H9 (cell line): ENCODE measurements around the gene HDDC2. TPM values are rescaled to one million over a fixed set of nuclear protein-coding genes. Genes with fewer than 3 reads are reported as not detected.

Experiments
- DNase-seq: peaks from one replicate; pipeline ENCODE4 v3.0.0-alpha.2; 2017
- H2AFZ ChIP-seq: one replicate; pipeline ENCODE4 v1.6.1; 2013; ENCODE audit warnings: mild to moderate bottlenecking, low read length, control low read depth, moderate library complexity
- H2AK5ac ChIP-seq: 2 replicates; pipeline ENCODE4 v1.6.1; 2013; ENCODE audit warnings: low read length, control low read depth, mixed read lengths; ENCODE audit not compliant: insufficient read length
- H2BK120ac ChIP-seq: one replicate; pipeline ENCODE4 v1.6.1; 2013; ENCODE audit warnings: low read depth, mild to moderate bottlenecking, low read length, control low read depth, inconsistent platforms; ENCODE audit not compliant: poor library complexity, severe bottlenecking
- H2BK12ac ChIP-seq: 2 replicates; pipeline ENCODE4 v1.6.1; 2013; ENCODE audit warnings: low read length, control low read depth, mixed read lengths, low read depth; ENCODE audit not compliant: insufficient read length
- H2BK15ac ChIP-seq: 2 replicates; pipeline ENCODE4 v1.6.1; 2013; ENCODE audit warnings: low read depth, low read length, control low read depth
- H2BK20ac ChIP-seq: one replicate; pipeline ENCODE4 v1.6.1; 2013; ENCODE audit warnings: low read depth, mild to moderate bottlenecking, low read length, control low read depth, inconsistent platforms; ENCODE audit not compliant: poor library complexity, severe bottlenecking
- H2BK5ac ChIP-seq: 2 replicates; pipeline ENCODE4 v1.6.1; 2013; ENCODE audit warnings: low read length, control low read depth, mixed read lengths; ENCODE audit not compliant: insufficient read length
- H3K14ac ChIP-seq: 2 replicates; pipeline ENCODE4 v1.6.1; 2013; ENCODE audit warnings: low read length, control low read depth; ENCODE audit not compliant: insufficient read depth
- H3K18ac ChIP-seq: 2 replicates; pipeline ENCODE4 v1.6.1; 2013; ENCODE audit warnings: low read depth, mild to moderate bottlenecking, mixed read lengths, low read length, control low read depth; ENCODE audit not compliant: insufficient read length
- H3K23ac ChIP-seq: 2 replicates; pipeline ENCODE4 v1.6.1; 2013; ENCODE audit warnings: low read length, control low read depth, mixed read lengths, low read depth; ENCODE audit not compliant: insufficient read length
- H3K23me2 ChIP-seq: 2 replicates; pipeline ENCODE4 v1.6.1; 2013; ENCODE audit warnings: low read depth, mild to moderate bottlenecking, mixed read lengths, low read length, control low read depth; ENCODE audit not compliant: insufficient read length, poor library complexity, severe bottlenecking
- H3K27ac ChIP-seq: 2 replicates; pipeline ENCODE4 v1.5.1; 2013; ENCODE audit warnings: low read length, control low read depth, mixed read lengths, low read depth; ENCODE audit not compliant: insufficient read length
- H3K27me3 ChIP-seq: 2 replicates; pipeline ENCODE4 v1.6.1; 2013; ENCODE audit warnings: low read length, control low read depth, inconsistent platforms; ENCODE audit not compliant: insufficient read depth
- H3K4ac ChIP-seq: 2 replicates; pipeline ENCODE4 v1.6.1; 2013; ENCODE audit warnings: low read depth, mild to moderate bottlenecking, control low read depth, inconsistent platforms, low read length, moderate library complexity
- H3K4me1 ChIP-seq: 2 replicates; pipeline ENCODE4 v1.6.1; 2013; ENCODE audit warnings: low read length, control low read depth, inconsistent platforms; ENCODE audit not compliant: insufficient read depth
- H3K4me2 ChIP-seq: 2 replicates; pipeline ENCODE4 v1.6.1; 2013; ENCODE audit warnings: low read length, control low read depth, mixed read lengths; ENCODE audit not compliant: insufficient read length, insufficient read depth
- H3K56ac ChIP-seq: 2 replicates; pipeline ENCODE4 v1.6.1; 2013; ENCODE audit warnings: low read depth, mild to moderate bottlenecking, mixed read lengths, low read length, control low read depth; ENCODE audit not compliant: insufficient read length
- H3K79me1 ChIP-seq: 2 replicates; pipeline ENCODE4 v1.6.1; 2013; ENCODE audit warnings: low read depth, mild to moderate bottlenecking, moderate library complexity, low read length, control low read depth, inconsistent platforms; ENCODE audit not compliant: insufficient read depth, poor library complexity, severe bottlenecking
- H3K79me2 ChIP-seq: 2 replicates; pipeline ENCODE4 v1.6.1; 2013; ENCODE audit warnings: low read length, control low read depth, inconsistent platforms; ENCODE audit not compliant: insufficient read depth
- H3K9ac ChIP-seq: 2 replicates; pipeline ENCODE4 v1.6.1; 2013; ENCODE audit warnings: low read length, control low read depth, mixed read lengths; ENCODE audit not compliant: insufficient read length; ENCODE audit errors: extremely low read depth
- H3K9me3 ChIP-seq: one replicate; pipeline ENCODE4 v1.6.1; 2013; ENCODE audit warnings: low read depth, low read length, inconsistent platforms; ENCODE audit not compliant: control insufficient read depth
- H3T11ph ChIP-seq: one replicate; pipeline ENCODE4 v1.6.1; 2013; ENCODE audit warnings: mild to moderate bottlenecking, low read length, control low read depth, inconsistent platforms
- H4K20me1 ChIP-seq: one replicate; pipeline ENCODE4 v1.6.1; 2013; ENCODE audit not compliant: control insufficient read depth, insufficient read length, insufficient read depth
- H4K5ac ChIP-seq: 2 replicates; pipeline ENCODE4 v1.6.1; 2013; ENCODE audit warnings: low read depth, mild to moderate bottlenecking, mixed read lengths, low read length, control low read depth; ENCODE audit not compliant: insufficient read length
- H4K8ac ChIP-seq: replicated peaks from 2 replicates; pipeline ENCODE4 v1.6.1; 2013; ENCODE audit warnings: low read length, control low read depth, mixed read lengths, low read depth; ENCODE audit not compliant: insufficient read length
- H4K91ac ChIP-seq: 2 replicates; pipeline ENCODE4 v1.6.1; 2013; ENCODE audit warnings: low read depth, mild to moderate bottlenecking, moderate library complexity, mixed read lengths, low read length, control low read depth; ENCODE audit not compliant: insufficient read length
- H3K27ac Mint-ChIP-seq, 3 experiments: 2 replicates in 2 of 3; 3 replicates in 1 of 3; pipeline ENCODE4 v1.8.0; 2020 to 2021; ENCODE audit warnings: mixed read lengths in 3 of 3, mild to moderate bottlenecking in 1 of 3, moderate library complexity in 1 of 3
- H3K27me3 Mint-ChIP-seq: 2 replicates; pipeline ENCODE4 v1.8.0; 2021; ENCODE audit warnings: low read depth, mild to moderate bottlenecking, moderate library complexity, mixed read lengths
- H3K36me3 Mint-ChIP-seq, 3 experiments: 2 replicates in 2 of 3; 3 replicates in 1 of 3; pipeline ENCODE4 v1.8.0; 2020 to 2021; ENCODE audit warnings: low read depth in 3 of 3, mixed read lengths in 3 of 3; ENCODE audit not compliant: insufficient read depth in 1 of 3
- H3K4me1 Mint-ChIP-seq, 2 experiments: 2 replicates each; pipeline ENCODE4 v1.8.0; 2020; ENCODE audit warnings: mixed read lengths in 2 of 2
- H3K4me3 Mint-ChIP-seq, 2 experiments: 2 replicates in 1 of 2; 3 replicates in 1 of 2; pipeline ENCODE4 v1.8.0; 2020 to 2021; ENCODE audit warnings: mild to moderate bottlenecking in 2 of 2, mixed read lengths in 2 of 2, moderate library complexity in 1 of 2
- H3K9me3 Mint-ChIP-seq, 2 experiments: 2 replicates in 1 of 2; 3 replicates in 1 of 2; pipeline ENCODE4 v1.8.0; 2020; ENCODE audit warnings: mild to moderate bottlenecking in 2 of 2, mixed read lengths in 2 of 2, moderate library complexity in 1 of 2
- WGBS: extraction: QIAGEN DNeasy Blood & Tissue Kit; methylation state at CpG from one replicate; pipeline ENCODE4 v1.1.7; 2013; ENCODE audit warnings: missing lambda C conversion rate, low lambda C conversion rate, mixed read lengths; ENCODE audit not compliant: insufficient read length; ENCODE audit errors: extremely low coverage; 5-methylcytosine and 5-hydroxymethylcytosine counted together
- total RNA-seq: library from RNA; stranded (reverse); gene quantifications from 2 replicates; pipeline ENCODE4 v1.2.1, GENCODE V29; 2021
- TF ChIP-seq, protein P1 (sequence below): fragments of 200-600 bp; sonication (generic); conservative IDR thresholded peaks from 3 replicates; pipeline ENCODE4 v1.8.0; 2021; ENCODE audit warnings: antibody characterized with exemption, mild to moderate bottlenecking

HDDC2 gene
- total RNA-seq, 1 experiment from 2014 or later: 77.8 TPM

GRCh38 chr6:125332664-125333063 is 30.9 kb upstream of the HDDC2 start:
- H4K5ac ChIP-seq: no peak overlapping the region
- no peak overlapping the region for H2BK120ac ChIP-seq
- no peaks in the 10 kb centered on the region for H3K23me2 ChIP-seq
- no peak overlapping the region for H3K56ac ChIP-seq
- WGBS: no CpG with 5 or more reads among the region's 1 CpG
- H2BK15ac ChIP-seq: no peak overlapping the region
- Mint-ChIP-seq H3K36me3 (peaks cover 0 to 3% (median 0%) of the 10 kb centered on the region in 3 experiments; a peak in 1 of 7 replicates), H3K9me3 (0 out of 5 replicates have a peak, but pooled peaks cover 0 to 4% of the 10 kb centered on the region in 2 experiments), H3K4me3 (no peak overlapping the region), H3K27me3 (peaks cover 1% of the 10 kb centered on the region; the same call in 1 of the 2 replicates), H3K4me1 (no peaks in the 10 kb centered on the region), H3K27ac (no peak overlapping the region)
- no peak overlapping the region for H3K14ac ChIP-seq
- no peak overlapping the region for H3K4me2 ChIP-seq
- no peak overlapping the region for H2BK12ac ChIP-seq
- H3K4me1 ChIP-seq: no peaks in the 10 kb centered on the region
- no peak overlapping the region for H2BK20ac ChIP-seq
- no peak overlapping the region for H3K27ac ChIP-seq
- H3K27me3 ChIP-seq: no peaks in the 10 kb centered on the region
- no peak overlapping the region for H4K91ac ChIP-seq
- no peaks in the 10 kb centered on the region for H3K79me1 ChIP-seq
- no peak overlapping the region for H3K4ac ChIP-seq
- H3K23ac ChIP-seq: no peak overlapping the region
- no peaks in the 10 kb centered on the region for H3K79me2 ChIP-seq
- H2BK5ac ChIP-seq: no peak overlapping the region
- no peak overlapping the region for H3K18ac ChIP-seq
- no peak overlapping the region for H4K8ac ChIP-seq
- no peak overlapping the region for H2AFZ ChIP-seq
- H3T11ph ChIP-seq: no peak overlapping the region
- H3K9me3 ChIP-seq: no peaks in the 10 kb centered on the region
- TF ChIP-seq, protein P1, sequence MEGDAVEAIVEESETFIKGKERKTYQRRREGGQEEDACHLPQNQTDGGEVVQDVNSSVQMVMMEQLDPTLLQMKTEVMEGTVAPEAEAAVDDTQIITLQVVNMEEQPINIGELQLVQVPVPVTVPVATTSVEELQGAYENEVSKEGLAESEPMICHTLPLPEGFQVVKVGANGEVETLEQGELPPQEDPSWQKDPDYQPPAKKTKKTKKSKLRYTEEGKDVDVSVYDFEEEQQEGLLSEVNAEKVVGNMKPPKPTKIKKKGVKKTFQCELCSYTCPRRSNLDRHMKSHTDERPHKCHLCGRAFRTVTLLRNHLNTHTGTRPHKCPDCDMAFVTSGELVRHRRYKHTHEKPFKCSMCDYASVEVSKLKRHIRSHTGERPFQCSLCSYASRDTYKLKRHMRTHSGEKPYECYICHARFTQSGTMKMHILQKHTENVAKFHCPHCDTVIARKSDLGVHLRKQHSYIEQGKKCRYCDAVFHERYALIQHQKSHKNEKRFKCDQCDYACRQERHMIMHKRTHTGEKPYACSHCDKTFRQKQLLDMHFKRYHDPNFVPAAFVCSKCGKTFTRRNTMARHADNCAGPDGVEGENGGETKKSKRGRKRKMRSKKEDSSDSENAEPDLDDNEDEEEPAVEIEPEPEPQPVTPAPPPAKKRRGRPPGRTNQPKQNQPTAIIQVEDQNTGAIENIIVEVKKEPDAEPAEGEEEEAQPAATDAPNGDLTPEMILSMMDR: no peak
- no peak overlapping the region for H3K9ac ChIP-seq
- H4K20me1 ChIP-seq: no peaks in the 10 kb centered on the region
- no peak for DNase-seq
- H2AK5ac ChIP-seq: no peak overlapping the region
